H1 (cell line): ENCODE data around the gene DIP2C. TPM values are rescaled to one million over a fixed set of nuclear protein-coding genes. Genes with fewer than 3 reads are reported as not detected.

Source experiments
- CTCF ChIA-PET: fragments of 300-600 bp; sonication (Branson Sonifier 250); formaldehyde crosslinking; loops from one replicate; lab custom pipeline; 2021; ENCODE audit not compliant: partially characterized antibody; lab: Charles Lee
- POLR2A ChIA-PET: fragments of 300-600 bp; sonication (Branson Sonifier 250); formaldehyde crosslinking; loops from one replicate; lab custom pipeline; 2021; ENCODE audit warnings: inconsistent platforms; ENCODE audit not compliant: partially characterized antibody; lab: Charles Lee
- DNase-seq, 2 experiments: peaks; one replicate each; pipeline versions ENCODE4 v3.0.0 to v3.0.0-alpha.2; 2010 to 2022; ENCODE audit warnings: low spot score in 2 of 2, low read depth in 1 of 2, mixed read lengths in 1 of 2
- FAIRE-seq: peaks from 2 replicates; lab custom pipeline; 2011; peaks lifted over from hg19 to GRCh38; lab: Jason Lieb, UNC
- H2AFZ ChIP-seq: 2 replicates; pipeline ENCODE4 v1.8.1; 2012; ENCODE audit warnings: low read length, inconsistent platforms
- H2AK5ac ChIP-seq: 2 replicates; pipeline ENCODE4 v1.6.1; 2013; ENCODE audit warnings: low read depth, low read length
- H2BK120ac ChIP-seq: replicated peaks from 2 replicates; pipeline ENCODE3; 2013; ENCODE audit warnings: low read depth, low read length, inconsistent platforms
- H2BK12ac ChIP-seq: 2 replicates; pipeline ENCODE4 v1.6.1; 2013; ENCODE audit warnings: low read depth, low read length
- H2BK15ac ChIP-seq: 2 replicates; pipeline ENCODE4 v1.6.1; 2013; ENCODE audit warnings: low read length
- H2BK20ac ChIP-seq: 2 replicates; pipeline ENCODE4 v1.6.1; 2013; ENCODE audit warnings: low read length
- H2BK5ac ChIP-seq: 2 replicates; pipeline ENCODE4 v1.6.1; 2013; ENCODE audit warnings: low read depth, low read length
- H3K14ac ChIP-seq: 2 replicates; pipeline ENCODE4 v1.6.1; 2013; ENCODE audit warnings: inconsistent platforms; ENCODE audit not compliant: insufficient read length
- H3K18ac ChIP-seq: 2 replicates; pipeline ENCODE4 v1.6.1; 2013; ENCODE audit warnings: low read length; ENCODE audit errors: extremely low read depth
- H3K23ac ChIP-seq: 2 replicates; pipeline ENCODE4 v1.6.1; 2013; ENCODE audit warnings: inconsistent platforms; ENCODE audit not compliant: insufficient read length
- H3K23me2 ChIP-seq: 2 replicates; pipeline ENCODE4 v1.6.1; 2013; ENCODE audit warnings: low read depth, low read length
- H3K27ac ChIP-seq: 2 replicates; pipeline ENCODE4 v1.6.1; 2011; ENCODE audit warnings: low read depth, low read length, inconsistent platforms
- H3K27me3 ChIP-seq, 4 experiments: replicated peaks in 1 of 4; 1 replicate in 1 of 4; 2 replicates in 3 of 4; pipeline versions ENCODE4 v1.6.1 to v1.8.1; 2011 to 2013; ENCODE audit warnings: low read length in 3 of 4, mild to moderate bottlenecking in 3 of 4, inconsistent platforms in 2 of 4, mixed read lengths in 2 of 4, moderate library complexity in 1 of 4; ENCODE audit not compliant: control insufficient read depth in 3 of 4, insufficient read depth in 3 of 4; ENCODE audit errors: extremely low read depth in 1 of 4
- H3K36me3 ChIP-seq, 4 experiments: 2 replicates each; pipeline versions ENCODE4 v1.6.1 to v1.8.1; 2011 to 2013; ENCODE audit warnings: mild to moderate bottlenecking in 4 of 4, low read length in 3 of 4, moderate library complexity in 2 of 4, control low read depth in 1 of 4, inconsistent platforms in 1 of 4; ENCODE audit not compliant: insufficient read depth in 4 of 4, control insufficient read depth in 2 of 4
- H3K4ac ChIP-seq: replicated peaks from 2 replicates; pipeline ENCODE3; 2013; ENCODE audit warnings: low read length, low read depth, mixed read lengths, inconsistent platforms; ENCODE audit not compliant: insufficient read length
- H3K4me1 ChIP-seq, 4 experiments: replicated peaks in 1 of 4; 1 replicate in 1 of 4; 2 replicates in 3 of 4; pipeline versions ENCODE4 v1.6.1 to v1.8.1; 2011 to 2013; ENCODE audit warnings: low read length in 3 of 4, inconsistent platforms in 2 of 4, mixed read lengths in 1 of 4; ENCODE audit not compliant: insufficient read depth in 4 of 4, control insufficient read depth in 3 of 4
- H3K4me2 ChIP-seq, 2 experiments: 2 replicates each; pipeline versions ENCODE4 v1.6.1 to v1.8.1; 2011 to 2013; ENCODE audit warnings: low read depth in 2 of 2, low read length in 2 of 2, control low read depth in 1 of 2, inconsistent platforms in 1 of 2, mild to moderate bottlenecking in 1 of 2; ENCODE audit not compliant: insufficient read depth in 1 of 2
- H3K4me3 ChIP-seq, 4 experiments: fragments of 200-600, 300-600 bp in 1 of 4; sonication (generic), shearing (Covaris generic), sonication (Bioruptor Twin) in 1 of 4; 2 replicates each; pipeline versions ENCODE4 v1.5.1 to v1.8.1; 2011 to 2016; ENCODE audit warnings: low read length in 4 of 4, low read depth in 3 of 4, control low read depth in 2 of 4, inconsistent platforms in 2 of 4, mild to moderate bottlenecking in 2 of 4, mixed read lengths in 1 of 4, moderate library complexity in 1 of 4; ENCODE audit not compliant: insufficient read depth in 2 of 4; ENCODE audit errors: extremely low read depth in 1 of 4
- H3K56ac ChIP-seq: replicated peaks from 2 replicates; pipeline ENCODE3; 2013; ENCODE audit warnings: low read depth, mild to moderate bottlenecking, mixed read lengths, low read length, inconsistent platforms; ENCODE audit not compliant: insufficient read length
- H3K79me1 ChIP-seq: 2 replicates; pipeline ENCODE4 v1.6.1; 2013; ENCODE audit warnings: low read depth, low read length, control low read depth
- H3K79me2 ChIP-seq, 2 experiments: 2 replicates each; pipeline versions ENCODE4 v1.6.1 to v1.8.1; 2012 to 2013; ENCODE audit warnings: low read length in 2 of 2, mild to moderate bottlenecking in 2 of 2, inconsistent platforms in 1 of 2; ENCODE audit not compliant: insufficient read depth in 2 of 2, control insufficient read depth in 1 of 2
- H3K9ac ChIP-seq, 4 experiments: replicated peaks in 1 of 4; 1 replicate in 1 of 4; 2 replicates in 3 of 4; pipeline versions ENCODE4 v1.6.1 to v1.8.1; 2011 to 2013; ENCODE audit warnings: low read depth in 3 of 4, low read length in 3 of 4, control low read depth in 2 of 4, mild to moderate bottlenecking in 2 of 4, moderate library complexity in 2 of 4, inconsistent platforms in 1 of 4; ENCODE audit errors: extremely low read depth in 1 of 4
- H3K9me3 ChIP-seq, 2 experiments: 2 replicates each; pipeline versions ENCODE4 v1.6.1 to v1.8.1; 2012 to 2013; ENCODE audit warnings: mild to moderate bottlenecking in 2 of 2, moderate library complexity in 2 of 2, control low read depth in 1 of 2, inconsistent platforms in 1 of 2, low read depth in 1 of 2, low read length in 1 of 2, mixed read lengths in 1 of 2; ENCODE audit not compliant: insufficient read depth in 2 of 2
- H4K20me1 ChIP-seq, 2 experiments: replicated peaks in 1 of 2; 2 replicates each; pipeline versions ENCODE3 to v1.8.1; 2011 to 2013; ENCODE audit warnings: inconsistent platforms in 2 of 2, low read length in 2 of 2, mild to moderate bottlenecking in 1 of 2; ENCODE audit not compliant: insufficient read depth in 2 of 2, control insufficient read depth in 1 of 2
- H4K5ac ChIP-seq: 2 replicates; pipeline ENCODE4 v1.6.1; 2013; ENCODE audit warnings: low read length, low read depth, mixed read lengths, inconsistent platforms; ENCODE audit not compliant: insufficient read length
- H4K8ac ChIP-seq: 2 replicates; pipeline ENCODE4 v1.8.0; 2013; ENCODE audit warnings: mild to moderate bottlenecking, moderate library complexity, low read length, inconsistent platforms; ENCODE audit not compliant: insufficient read depth; ENCODE audit errors: extremely low read depth
- H4K91ac ChIP-seq: replicated peaks from 2 replicates; pipeline ENCODE3; 2013; ENCODE audit warnings: low read length, mixed read lengths, inconsistent platforms; ENCODE audit not compliant: insufficient read length
- BACH1 ChIP-seq: IDR thresholded peaks from 2 replicates; pipeline ENCODE4 v1.6.1; 2012; ENCODE audit warnings: low read length, improper control_type of control experiment
- CBX8 ChIP-seq: fragments of 300-800, 300-1000 bp; sonication (generic); IDR thresholded peaks from 2 replicates; pipeline ENCODE4 v1.7.1; 2016; ENCODE audit warnings: low read depth, low read length, borderline replicate concordance
- CEBPB ChIP-seq: IDR thresholded peaks from 2 replicates; pipeline ENCODE4 v1.6.1; 2012; ENCODE audit warnings: low read depth, low read length
- CTBP2 ChIP-seq: IDR thresholded peaks from 2 replicates; pipeline ENCODE4 v1.7.0; 2011; ENCODE audit warnings: borderline replicate concordance, mild to moderate bottlenecking, moderate library complexity, mixed read lengths, low read length; ENCODE audit not compliant: insufficient read depth, insufficient read length
- EGR1 ChIP-seq: IDR thresholded peaks from 2 replicates; pipeline ENCODE4 v1.6.1; 2011; ENCODE audit warnings: low read depth, low read length, borderline replicate concordance
- EZH2 ChIP-seq: fragments of 200-600 bp; sonication (generic); IDR thresholded peaks from 2 replicates; pipeline ENCODE4 v1.7.1; 2012; ENCODE audit warnings: low read depth, mild to moderate bottlenecking, moderate library complexity, low read length, inconsistent platforms; ENCODE audit not compliant: severe bottlenecking
- HDAC2 ChIP-seq, 2 experiments: fragments of 300-600 bp in 1 of 2; sonication (generic) in 1 of 2; IDR thresholded peaks; 2 replicates each; pipeline ENCODE4 v1.6.1; 2011 to 2012; ENCODE audit warnings: low read depth in 2 of 2, low read length in 2 of 2, mild to moderate bottlenecking in 2 of 2, moderate library complexity in 2 of 2, borderline replicate concordance in 1 of 2, inconsistent platforms in 1 of 2
- HDAC6 ChIP-seq: IDR thresholded peaks from one replicate; pipeline ENCODE4 v1.7.1; 2012; ENCODE audit warnings: low read depth, mild to moderate bottlenecking, inconsistent platforms, low read length, moderate library complexity
- KDM5A ChIP-seq: fragments of 200-600 bp; IDR thresholded peaks from 2 replicates; pipeline ENCODE4 v1.7.1; 2012; ENCODE audit warnings: mild to moderate bottlenecking, low read length, inconsistent platforms, mixed read lengths
- POLR2AphosphoS5 ChIP-seq: IDR thresholded peaks from 2 replicates; pipeline ENCODE4 v1.6.1; 2011; ENCODE audit warnings: low read depth, low read length
- POU5F1 ChIP-seq: IDR thresholded peaks from 2 replicates; pipeline ENCODE4 v1.6.1; 2011; ENCODE audit warnings: low read depth, mild to moderate bottlenecking, low read length, moderate library complexity
- SIN3A ChIP-seq, 2 experiments: IDR thresholded peaks in 1 of 2; conservative IDR thresholded peaks in 1 of 2; 2 replicates each; pipeline ENCODE4 v1.6.1; 2011 to 2012; ENCODE audit warnings: low read length in 2 of 2, improper control_type of control experiment in 1 of 2, low read depth in 1 of 2, mild to moderate bottlenecking in 1 of 2
- SIX5 ChIP-seq: IDR thresholded peaks from 2 replicates; pipeline ENCODE4 v1.6.1; 2011; ENCODE audit warnings: mild to moderate bottlenecking, low read depth, low read length
- TAF1 ChIP-seq: IDR thresholded peaks from 2 replicates; pipeline ENCODE4 v1.6.1; 2011; ENCODE audit warnings: mild to moderate bottlenecking, low read depth, low read length
- TCF12 ChIP-seq: IDR thresholded peaks from 2 replicates; pipeline ENCODE4 v1.6.1; 2011; ENCODE audit warnings: low read depth, mild to moderate bottlenecking, low read length
- WGBS, 2 experiments: shearing (Covaris generic) in 1 of 2; methylation state at CpG; one replicate each; pipeline versions ENCODE4 v1.1.6 to v1.1.7; 2013 to 2015; ENCODE audit warnings: low lambda C conversion rate in 2 of 2, mixed read lengths in 2 of 2, inconsistent platforms in 1 of 2, low coverage in 1 of 2, missing lambda C conversion rate in 1 of 2; ENCODE audit not compliant: insufficient replicate concordance in 2 of 2, insufficient coverage in 1 of 2, insufficient read length in 1 of 2; ENCODE audit errors: extremely low coverage in 1 of 2, missing lambda C conversion rate in 1 of 2; 5-methylcytosine and 5-hydroxymethylcytosine counted together
- polyA plus RNA-seq, 7 experiments: library from polyadenylated mRNA; depleted of rRNA in 3 of 7; stranded (reverse) in 5 of 7; unstranded in 2 of 7; fragments of >200 nt in 5 of 7; fragments of 200-250 nt in 2 of 7; gene quantifications; 1 replicate in 5 of 7; 2 replicates in 1 of 7; 4 replicates in 1 of 7; pipeline versions ENCODE4 v1.2.1 to v1.2.3, GENCODE V29; 2011 to 2013; ENCODE audit warnings: missing spikeins in 2 of 7, mixed read lengths in 2 of 7
- total RNA-seq: library from RNA; stranded (reverse); fragmentation: NEBNext Ultra II Directional; extraction: Animal tissue kit (Norgen Biotek cat#: 25700); gene quantifications from 2 replicates; pipeline ENCODE4 v1.2.1, GENCODE V29; 2021

DIP2C gene
- total and polyA plus RNA-seq, 2 of the 8 experiments (the other 6 are each of a cell fraction or from before 2014, with no cell fraction given) = 3.8 to 9.3 TPM

DNA sequence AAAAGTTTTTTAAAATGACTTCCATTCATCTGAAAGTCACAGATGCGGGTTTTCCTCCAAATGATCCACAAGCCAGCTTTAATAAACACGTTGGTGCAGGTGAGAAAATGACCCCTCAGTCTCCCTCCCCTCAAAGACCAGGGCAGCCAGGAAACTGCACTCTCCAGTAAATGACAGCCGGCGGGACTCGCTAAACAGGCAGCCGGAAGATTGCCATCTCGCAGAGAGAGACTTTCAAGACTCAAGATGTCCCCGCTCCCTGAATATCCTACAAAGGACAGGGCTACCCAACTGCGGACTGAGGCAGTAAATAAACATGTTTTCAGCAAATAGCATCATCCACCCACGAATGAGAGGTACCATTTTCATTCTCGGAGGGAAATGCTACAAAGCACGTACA lies 116.8 kb downstream of the DIP2C start:
- Histone ChIP-seq H3K27ac (no peak overlapping the region), H3K4ac (no peak overlapping the region), H3K4me1 (peaks cover 0 to 5% (median 0%) of the 10 kb centered on the region in 4 experiments; a peak in 4 of 7 replicates), H4K20me1 (peaks cover 5 to 8% of the 10 kb centered on the region in 2 experiments), H2BK12ac (no peak overlapping the region), H3K79me1 (peaks cover 5% of the 10 kb centered on the region), H3K4me3 (no peak overlapping the region), H2BK15ac (no peak overlapping the region), H2BK20ac (no peak overlapping the region), H4K8ac (no peak overlapping the region), H3K14ac (no peak overlapping the region), H2AK5ac (no peak overlapping the region), H4K91ac (no peak overlapping the region), H3K4me2 (no peak overlapping the region), H3K36me3 (no peaks in the 10 kb centered on the region), H3K18ac (no peak overlapping the region), H2AFZ (no peak overlapping the region), H3K23ac (no peak overlapping the region), H3K56ac (no peak overlapping the region), H3K23me2 (no peaks in the 10 kb centered on the region), H3K27me3 (no peaks in the 10 kb centered on the region), H3K79me2 (peaks cover 0 to 24% of the 10 kb centered on the region in 2 experiments; a peak in 2 of 4 replicates), H3K9me3 (no peaks in the 10 kb centered on the region), H2BK120ac (no peak overlapping the region), H3K9ac (no peak overlapping the region), H2BK5ac (no peak overlapping the region), H4K5ac (no peak overlapping the region)
- 94% methylated on average over 12 of the region's 12 CpGs; no CpG with 5 or more reads in 1 of the 2 experiments for WGBS, 2 experiments
- no peak for DNase-seq
- ChIA-PET CTCF (no interaction called here), POLR2A (no interaction called here)
- FAIRE-seq = no peak
- TF ChIP-seq CTBP2 (no peak), TAF1 (no peak), EZH2 (no peak), CBX8 (no peak), TCF12 (no peak), EGR1 (no peak), HDAC2 (IDR thresholded peaks at IDR 0.05; ENCODE audit: borderline replicate concordance in 1 of 2, low read depth in 2 of 2, low read length in 2 of 2) (no peak), BACH1 (no peak), SIN3A (conservative IDR thresholded peaks at IDR 0.05 in 1 of 2, IDR thresholded peaks at IDR 0.05 in 1 of 2; ENCODE audit: low read depth in 1 of 2, low read length in 2 of 2) (no peak), CEBPB (no peak), POLR2AphosphoS5 (no peak), HDAC6 (no peak), POU5F1 (no peak), KDM5A (no peak), SIX5 (no peak)
